Right hindlimb (tissue), 1 donor: ENCODE measurements around the gene IL3RA.
"Not testable (repeated sequence)": the region's sequence is repeated elsewhere in the genome, so short reads cannot be mapped to it uniquely, and the experiment has no call there.

Experiments used
- DNase-seq: peaks from one replicate; pipeline ENCODE4 v3.0.0-alpha.2; 2018

IL3RA gene

GRCh38 chrX:1332433-1332832 is 4.2 kb upstream of the IL3RA start:
- not testable (repeated sequence) for DNase-seq

GRCh38 chrX:1334854-1335253 is 1.7 kb upstream of the IL3RA start:
- DNase-seq = no peak

GRCh38 chrX:1336948-1337779 is 579 bp downstream of the IL3RA start:
- DNase-seq = no peak

GRCh38 chrX:1341545-1342184 is 5.1 kb downstream of the IL3RA start:
- DNase-seq = no peak

- not testable (repeated sequence) for DNase-seq
Measured at GRCh38 chrX:1349606-1350005, 13.0 kb downstream of the IL3RA start.

- no peak for DNase-seq
Measured at GRCh38 chrX:1351981-1352714, 15.6 kb downstream of the IL3RA start.

GRCh38 chrX:1354036-1355019 is 17.7 kb downstream of the IL3RA start:
- no peak for DNase-seq

GRCh38 chrX:1355131-1356046 is 18.8 kb downstream of the IL3RA start:
- no peak for DNase-seq

- DNase-seq = no peak
Measured at GRCh38 chrX:1357993-1358392, 21.4 kb downstream of the IL3RA start.

GRCh38 chrX:1358793-1359476 is 22.4 kb downstream of the IL3RA start:
- DNase-seq = no peak

GRCh38 chrX:1359477-1359873 is 22.9 kb downstream of the IL3RA start:
- no peak for DNase-seq

GRCh38 chrX:1360171-1360570 is 23.6 kb downstream of the IL3RA start:
- no peak for DNase-seq

- DNase-seq = no peak
Measured at GRCh38 chrX:1361275-1361674, 24.7 kb downstream of the IL3RA start.

GRCh38 chrX:1361910-1362309 is 25.3 kb downstream of the IL3RA start:
- DNase-seq = no peak

GRCh38 chrX:1366363-1366762 is 29.8 kb downstream of the IL3RA start:
- not testable (repeated sequence) for DNase-seq

- DNase-seq = no peak
Measured at GRCh38 chrX:1368385-1368698, 31.8 kb downstream of the IL3RA start.

GRCh38 chrX:1378306-1378759 is 41.7 kb downstream of the IL3RA start:
- no peak for DNase-seq

- DNase-seq = no peak
Measured at GRCh38 chrX:1380672-1381233, 44.2 kb downstream of the IL3RA start.

GRCh38 chrX:1384658-1385252 is 48.2 kb downstream of the IL3RA start:
- DNase-seq = no peak
